Tibial nerve (tissue), 4 donors: ENCODE results near the gene NARS2. TPM values are rescaled to one million over a fixed set of nuclear protein-coding genes. Genes with fewer than 3 reads are reported as not detected.

Source experiments
- DNase-seq, 2 donors: peaks; one replicate each; pipeline ENCODE4 v3.0.0-alpha.2; 2019; ENCODE audit warnings: low spot score in 2 of 2
- H3K27ac ChIP-seq, 4 donors: fragments of 200-600 bp; sonication (generic) in 3 of 4; one replicate each; pipeline ENCODE4 v1.5.1; 2017 to 2019; ENCODE audit warnings: mild to moderate bottlenecking in 1 of 4
- H3K27me3 ChIP-seq, 2 donors: fragments of 200-600 bp; sonication (generic) in 1 of 2; one replicate each; pipeline versions ENCODE4 v1.5.1 to v1.6.0; 2017 to 2019
- H3K36me3 ChIP-seq, 3 donors: fragments of 200-600 bp; sonication (generic); one replicate each; pipeline ENCODE4 v1.5.1; 2018 to 2019
- H3K4me1 ChIP-seq, 4 donors: fragments of 200-600 bp; sonication (generic) in 3 of 4; one replicate each; pipeline ENCODE4 v1.5.1; 2017 to 2019
- H3K4me3 ChIP-seq, 4 donors: fragments of 200-600 bp; sonication (generic) in 3 of 4; one replicate each; pipeline ENCODE4 v1.5.1; 2017 to 2019; ENCODE audit warnings: mild to moderate bottlenecking in 1 of 4, moderate library complexity in 1 of 4
- H3K9me3 ChIP-seq, 4 donors: fragments of 200-600 bp; sonication (generic) in 3 of 4; one replicate each; pipeline ENCODE4 v1.5.1; 2017 to 2019
- EP300 ChIP-seq, 2 donors: sonication (generic); formaldehyde crosslinking; IDR thresholded peaks; one replicate each; pipeline ENCODE4 v1.6.1; 2017; ENCODE audit warnings: antibody characterized with exemption in 2 of 2, mild to moderate bottlenecking in 1 of 2
- POLR2A ChIP-seq, 2 donors: fragments of 450-650 bp; IDR thresholded peaks; one replicate each; pipeline ENCODE4 v1.6.1; 2017; ENCODE audit warnings: antibody characterized with exemption in 2 of 2, mild to moderate bottlenecking in 2 of 2, moderate library complexity in 2 of 2
- WGBS, 2 donors: methylation state at CpG; one replicate each; pipeline ENCODE4 v1.1.5; 2018; 5-methylcytosine and 5-hydroxymethylcytosine counted together
- total RNA-seq, 4 donors: library from RNA; depleted of rRNA; stranded (reverse); fragments of >200 nt; gene quantifications; one replicate each; pipeline ENCODE4 v1.1.0, GENCODE V29; 2016
- TF ChIP-seq, protein P1 (sequence below), 5 experiments: fragments of 200-600 bp in 3 of 5; fragments of 450-650 bp in 2 of 5; sonication (generic) in 3 of 5; IDR thresholded peaks; one replicate each; pipeline ENCODE4 v1.5.1; 2016 to 2019; ENCODE audit warnings: antibody characterized with exemption in 5 of 5, mild to moderate bottlenecking in 3 of 5, moderate library complexity in 2 of 5

The NARS2 gene
- total RNA-seq, 4 donors from 2014 or later, result 16.5 to 23.8 (median 19.2) TPM

DNA sequence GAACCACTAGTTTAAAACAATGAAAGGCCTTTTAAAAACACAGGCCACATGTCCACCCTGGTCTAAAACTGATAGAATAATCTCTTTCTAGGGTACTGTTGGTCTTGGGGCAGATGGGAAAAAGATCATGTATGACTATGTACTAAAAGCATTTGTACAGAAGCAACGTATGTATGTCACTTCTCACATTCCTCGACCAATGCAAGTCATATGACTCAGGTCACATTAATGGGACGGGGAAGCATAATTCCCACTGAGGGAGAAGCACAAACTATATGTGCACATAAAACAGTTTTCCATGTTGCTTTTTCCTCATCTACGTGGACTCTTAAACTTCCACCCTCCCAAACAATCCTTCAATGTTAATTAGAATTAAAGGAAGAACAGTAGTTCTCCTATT lies 124.8 kb downstream of the NARS2 start:
- no peak for DNase-seq
- Histone ChIP-seq H3K4me3 (no peak overlapping the region), H3K27ac (no peak overlapping the region), H3K9me3 (no peaks in the 10 kb centered on the region), H3K36me3 (no peaks in the 10 kb centered on the region), H3K4me1 (no peaks in the 10 kb centered on the region), H3K27me3 (no peaks in the 10 kb centered on the region)
- WGBS, 2 donors, result 81 to 82% methylated on average over 4 of the region's 4 CpGs
- TF ChIP-seq EP300 (IDR thresholded peaks at IDR 0.05) (no peak), POLR2A (IDR thresholded peaks at IDR 0.05) (no peak)
- TF ChIP-seq, protein P1, sequence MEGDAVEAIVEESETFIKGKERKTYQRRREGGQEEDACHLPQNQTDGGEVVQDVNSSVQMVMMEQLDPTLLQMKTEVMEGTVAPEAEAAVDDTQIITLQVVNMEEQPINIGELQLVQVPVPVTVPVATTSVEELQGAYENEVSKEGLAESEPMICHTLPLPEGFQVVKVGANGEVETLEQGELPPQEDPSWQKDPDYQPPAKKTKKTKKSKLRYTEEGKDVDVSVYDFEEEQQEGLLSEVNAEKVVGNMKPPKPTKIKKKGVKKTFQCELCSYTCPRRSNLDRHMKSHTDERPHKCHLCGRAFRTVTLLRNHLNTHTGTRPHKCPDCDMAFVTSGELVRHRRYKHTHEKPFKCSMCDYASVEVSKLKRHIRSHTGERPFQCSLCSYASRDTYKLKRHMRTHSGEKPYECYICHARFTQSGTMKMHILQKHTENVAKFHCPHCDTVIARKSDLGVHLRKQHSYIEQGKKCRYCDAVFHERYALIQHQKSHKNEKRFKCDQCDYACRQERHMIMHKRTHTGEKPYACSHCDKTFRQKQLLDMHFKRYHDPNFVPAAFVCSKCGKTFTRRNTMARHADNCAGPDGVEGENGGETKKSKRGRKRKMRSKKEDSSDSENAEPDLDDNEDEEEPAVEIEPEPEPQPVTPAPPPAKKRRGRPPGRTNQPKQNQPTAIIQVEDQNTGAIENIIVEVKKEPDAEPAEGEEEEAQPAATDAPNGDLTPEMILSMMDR (IDR thresholded peaks at IDR 0.05), result no peak

DNA sequence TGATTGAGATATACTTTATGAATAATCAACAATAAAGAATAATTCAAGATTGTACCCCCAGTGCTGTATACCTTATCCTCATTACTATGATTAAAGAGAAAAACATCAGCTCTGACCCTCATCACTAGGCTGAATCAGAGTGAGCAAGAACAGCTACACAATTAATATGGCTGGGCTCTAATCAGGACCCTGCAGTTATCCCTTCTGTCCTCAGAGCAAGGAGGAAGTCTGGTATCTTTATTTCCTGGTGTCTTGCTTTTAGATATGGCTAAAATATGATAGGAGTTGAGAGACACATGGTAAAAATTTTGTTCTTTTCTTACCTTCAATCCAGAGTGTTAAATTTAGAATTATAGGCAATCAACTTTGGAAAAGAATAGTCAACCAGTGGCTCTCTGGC lies 128.5 kb downstream of the NARS2 start:
- no peaks in the 10 kb centered on the region for H3K27me3 ChIP-seq
- TF ChIP-seq, protein P1 (IDR thresholded peaks at IDR 0.05), result no peak
- TF ChIP-seq EP300 (IDR thresholded peaks at IDR 0.05) (no peak), POLR2A (IDR thresholded peaks at IDR 0.05) (no peak)
- peaks cover 0 to 24% (median 0%) of the 10 kb centered on the region in 3 donors for H3K36me3 ChIP-seq
- DNase-seq, result no peak
- no peaks in the 10 kb centered on the region for H3K4me1 ChIP-seq
- no peaks in the 10 kb centered on the region for H3K9me3 ChIP-seq
- H3K4me3 ChIP-seq, result no peak overlapping the region
- H3K27ac ChIP-seq, result no peak overlapping the region

DNA sequence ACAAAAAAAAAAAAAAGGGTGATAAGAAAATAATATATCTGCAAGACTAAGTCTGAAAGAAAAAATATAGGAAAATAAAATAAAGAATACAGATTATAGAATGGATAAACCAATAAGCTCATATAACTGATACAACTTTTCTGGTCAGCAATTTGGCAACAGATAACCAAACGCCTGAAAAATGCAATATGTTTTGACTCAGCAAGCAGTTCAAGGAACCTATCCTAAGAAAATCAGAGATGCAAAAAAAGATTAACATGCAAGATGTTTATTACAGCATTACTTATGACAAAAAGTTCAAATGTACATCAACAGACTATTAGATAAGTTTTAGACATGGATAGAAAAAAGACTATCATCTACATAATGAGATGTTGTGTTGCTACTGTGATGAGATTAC lies 129.9 kb downstream of the NARS2 start:
- H3K4me3 ChIP-seq, result no peak overlapping the region
- no peaks in the 10 kb centered on the region for H3K4me1 ChIP-seq
- DNase-seq, result no peak
- TF ChIP-seq, protein P1 (IDR thresholded peaks at IDR 0.05), result no peak
- TF ChIP-seq POLR2A (IDR thresholded peaks at IDR 0.05) (no peak), EP300 (IDR thresholded peaks at IDR 0.05) (no peak)
- H3K9me3 ChIP-seq, result no peaks in the 10 kb centered on the region
- no peaks in the 10 kb centered on the region for H3K27me3 ChIP-seq
- H3K36me3 ChIP-seq, result peaks cover 0 to 32% (median 0%) of the 10 kb centered on the region in 3 donors
- WGBS, 2 donors, result 86 to 89% methylated on average over 1 of the region's 1 CpG
- no peak overlapping the region for H3K27ac ChIP-seq

DNA sequence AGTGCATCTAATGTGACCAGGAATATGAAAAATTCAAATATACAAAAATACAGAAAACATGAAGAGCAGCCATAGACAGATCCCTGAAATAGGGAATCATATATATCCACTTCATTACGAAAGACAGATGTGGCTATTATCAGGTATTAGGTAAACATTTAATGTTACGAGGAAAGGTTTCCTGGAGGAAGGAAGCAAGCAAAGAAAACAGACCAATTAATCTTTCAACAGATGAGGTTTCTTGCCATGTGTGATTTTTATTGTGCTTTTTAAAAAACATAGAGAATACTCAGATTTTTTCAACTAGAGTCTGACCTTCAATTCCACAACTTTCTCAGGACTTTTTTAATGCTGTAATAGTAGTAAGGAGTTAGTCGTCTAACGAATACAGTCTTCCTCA lies 132.7 kb downstream of the NARS2 start:
- WGBS, 2 donors, result 81 to 83% methylated on average over 4 of the region's 4 CpGs
- no peaks in the 10 kb centered on the region for H3K27me3 ChIP-seq
- no peaks in the 10 kb centered on the region for H3K9me3 ChIP-seq
- TF ChIP-seq POLR2A (IDR thresholded peaks at IDR 0.05) (no peak), EP300 (IDR thresholded peaks at IDR 0.05) (no peak)
- TF ChIP-seq, protein P1 (IDR thresholded peaks at IDR 0.05), result no peak
- H3K36me3 ChIP-seq, result peaks cover 0 to 32% (median 0%) of the 10 kb centered on the region in 3 donors
- H3K27ac ChIP-seq, result no peak overlapping the region
- H3K4me1 ChIP-seq, result no peaks in the 10 kb centered on the region
- no peak overlapping the region for H3K4me3 ChIP-seq
- no peak for DNase-seq

DNA sequence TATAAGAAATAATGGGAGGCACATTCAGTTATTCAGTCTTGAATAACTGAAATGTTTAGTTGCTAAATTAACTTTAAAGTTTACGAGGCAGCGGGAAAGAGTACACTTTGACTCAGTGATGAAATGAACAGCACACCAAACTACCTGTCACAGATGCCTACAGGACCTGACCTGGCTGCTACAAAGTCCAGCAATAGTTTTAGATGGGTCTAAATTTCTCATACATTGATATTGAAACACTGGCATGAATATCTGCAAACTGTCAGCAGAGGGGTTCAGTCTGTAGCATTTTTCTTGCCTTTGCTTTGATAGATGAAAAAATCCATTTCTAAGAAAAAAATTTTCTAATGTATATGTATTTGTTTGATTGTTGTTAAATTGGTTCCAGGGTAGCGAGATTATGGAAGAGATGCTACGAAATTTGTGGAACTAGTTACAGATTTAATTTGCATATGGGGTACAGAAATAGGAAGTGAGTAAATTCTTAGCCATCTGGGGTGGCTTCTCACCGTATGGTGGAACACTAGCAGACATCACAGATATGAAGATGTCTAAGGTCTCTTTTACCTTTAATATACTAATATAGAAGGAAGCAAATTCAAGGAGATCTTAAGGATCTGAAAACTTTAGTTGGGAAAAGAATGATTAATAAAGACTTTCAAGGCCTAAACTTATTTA lies 136.2 kb downstream of the NARS2 start:
- H3K36me3 ChIP-seq, result peaks cover 0 to 28% (median 0%) of the 10 kb centered on the region in 3 donors
- 69 to 71% methylated on average over 5 of the region's 5 CpGs for WGBS, 2 donors
- no peaks in the 10 kb centered on the region for H3K9me3 ChIP-seq
- no peak overlapping the region for H3K27ac ChIP-seq
- no peak overlapping the region for H3K4me3 ChIP-seq
- no peaks in the 10 kb centered on the region for H3K27me3 ChIP-seq
- DNase-seq, result no peak
- TF ChIP-seq POLR2A (IDR thresholded peaks at IDR 0.05), result no peak
- TF ChIP-seq, protein P1 (IDR thresholded peaks at IDR 0.05), result no peak
- no peak for TF ChIP-seq EP300 (IDR thresholded peaks at IDR 0.05)
- H3K4me1 ChIP-seq, result no peaks in the 10 kb centered on the region
